Activated gamma-delta T cell treated with anti-CD3 and anti-CD28 coated beads, Interleukin-2, amount 50 U/mL, for 16 hours (primary cell): ENCODE data around the gene CCT3.
A peak's percentile ranks its signal among the peaks of the same experiment; 100 is the strongest.
"Not testable (repeated sequence)": the region's sequence is repeated elsewhere in the genome, so short reads cannot be mapped to it uniquely, and the experiment has no call there.

Experiments used
- DNase-seq: peaks from one replicate; pipeline ENCODE4 v3.0.0-alpha.2; 2020; ENCODE audit warnings: low read depth

The CCT3 gene

DNA sequence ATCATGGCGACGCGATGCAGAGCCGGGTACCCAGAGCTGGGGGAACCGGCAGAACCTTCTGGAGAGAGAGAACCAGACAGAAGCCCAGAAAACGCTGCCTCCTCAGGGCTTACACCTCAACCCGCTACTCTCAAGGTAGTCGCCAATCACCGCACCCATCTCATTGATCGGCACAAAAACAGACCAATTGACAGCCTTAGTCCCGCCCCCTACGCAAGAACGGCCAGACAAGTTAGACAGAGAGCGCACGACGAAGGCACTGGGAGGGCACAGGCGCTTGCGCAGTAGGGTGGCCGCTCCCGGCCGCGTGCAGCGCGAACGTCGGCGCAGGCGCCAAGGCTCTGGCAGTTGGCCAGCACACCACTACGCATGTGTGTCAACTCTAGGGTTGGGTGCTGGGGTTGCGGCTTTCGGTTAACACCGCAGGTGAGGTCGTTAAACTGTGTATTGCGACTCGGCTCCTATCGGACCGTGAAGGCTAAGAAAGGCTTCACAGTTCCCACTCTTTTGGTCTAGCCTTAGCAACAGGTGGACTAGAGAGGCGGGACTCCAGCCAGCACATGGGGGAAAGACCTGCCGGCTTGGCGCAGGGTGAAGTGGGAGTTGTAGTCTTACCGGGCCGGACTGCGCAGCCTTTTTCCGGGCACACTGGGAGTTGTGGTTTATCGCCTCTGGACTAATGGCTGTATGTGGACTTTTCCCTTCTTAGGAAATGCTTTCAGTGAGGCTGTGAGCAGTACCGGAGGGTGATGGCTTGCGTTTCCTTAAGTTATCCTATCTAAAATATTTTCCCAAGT is at the start of gene CCT3, which contains the start of gene TSACC:
TSS of gene CCT3 (minus strand) at position 113 of the 797 bp plus-strand sequence. CDS start at position 5, 108 bp downstream.
TSS of gene TSACC (plus strand) at position 347 of the 797 bp plus-strand sequence. CDS start 1,232 bp downstream, outside the sequence.
- peak; percentile 98 for DNase-seq

- no peak for DNase-seq
These were observed 49.7 kb upstream of the CCT3 start for GRCh38 chr1:156387870-156388173.

DNA sequence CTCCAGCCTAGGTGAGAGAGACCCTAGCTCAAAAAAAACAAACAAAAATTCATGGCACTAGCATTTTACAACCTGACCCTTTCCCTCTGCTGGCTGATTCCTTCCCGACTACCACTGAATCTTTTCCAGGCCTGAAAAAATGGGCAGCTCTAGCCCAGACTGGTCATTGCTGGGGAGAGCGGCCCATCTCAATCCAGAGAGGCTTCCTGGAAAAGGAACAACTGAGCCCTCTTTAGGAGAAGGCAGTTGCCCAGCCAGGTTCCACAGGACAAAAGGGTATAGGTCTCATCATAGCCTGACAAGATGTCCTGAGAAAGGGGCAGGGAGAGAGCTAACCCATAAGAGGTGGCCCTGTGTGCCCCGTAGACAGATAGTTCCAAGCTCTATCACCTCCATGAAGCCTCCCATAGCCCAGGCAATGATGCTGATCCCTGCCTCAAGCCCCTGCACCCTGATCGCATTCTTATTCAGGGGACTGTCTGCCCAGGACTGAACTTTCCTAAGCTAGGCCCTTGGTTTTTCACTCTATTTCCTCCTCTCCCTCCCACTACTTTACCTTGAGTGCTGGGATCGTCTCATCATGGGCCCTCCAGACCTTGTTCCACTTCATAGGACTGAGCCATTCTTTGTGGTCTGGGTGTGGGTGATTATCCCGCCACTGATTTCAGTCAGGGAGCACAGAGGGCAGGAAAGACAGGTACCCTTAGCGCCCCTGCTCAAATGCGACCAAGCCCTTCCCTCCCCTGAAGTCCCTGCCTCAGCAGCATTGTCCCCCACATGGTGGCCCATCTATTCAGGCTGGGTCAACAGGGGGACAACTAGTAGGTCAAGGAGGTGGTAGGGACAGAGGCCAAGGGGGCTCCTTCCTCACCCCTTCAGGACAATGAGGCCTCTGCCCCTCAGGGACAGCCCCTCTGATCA is 49.1 kb upstream of the CCT3 start:
- DNase-seq: no peak

DNA sequence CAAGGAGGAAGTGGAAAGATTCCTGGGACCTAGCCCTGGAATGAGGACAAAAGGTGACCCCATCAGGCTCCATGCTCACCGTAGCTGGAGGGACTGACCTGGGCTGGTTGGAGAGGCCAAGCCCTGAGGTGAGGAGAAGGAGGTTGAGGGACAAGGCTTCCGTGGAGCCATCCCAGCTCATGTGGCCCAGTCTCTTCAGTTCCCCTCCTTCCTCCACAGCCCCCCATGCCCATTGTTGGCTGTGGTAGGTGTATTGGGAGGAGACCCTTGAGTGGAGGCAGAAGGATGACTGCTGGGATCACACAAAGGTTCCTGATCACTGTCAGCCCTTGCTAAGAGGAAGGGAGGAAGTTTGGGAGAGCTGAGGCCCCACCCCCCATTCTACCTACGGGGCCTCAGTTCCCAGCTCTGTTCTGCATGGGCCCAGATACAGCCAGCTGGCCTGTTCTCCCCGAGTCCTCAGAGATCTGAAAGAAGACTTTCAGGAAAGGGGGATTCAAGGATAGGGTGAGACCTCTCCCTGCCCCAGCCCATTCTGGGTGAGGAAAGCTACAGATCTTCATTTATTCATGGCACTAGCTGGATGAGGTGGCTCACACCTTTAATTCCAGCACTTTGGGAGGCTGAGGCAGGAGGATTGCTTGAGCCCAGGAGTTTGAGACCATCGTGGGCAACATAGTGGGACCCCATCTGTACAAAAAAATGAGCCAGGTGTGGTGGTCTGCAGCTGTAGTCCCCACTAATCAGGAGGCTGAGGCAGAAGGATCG is 48.2 kb upstream of the CCT3 start:
- no peak for DNase-seq

- peak; percentile 59 for DNase-seq
These were observed 47.5 kb upstream of the CCT3 start for GRCh38 chr1:156385534-156386031.

- DNase-seq: no peak
These were observed 46.6 kb upstream of the CCT3 start for GRCh38 chr1:156384658-156385057.

- no peak for DNase-seq
These were observed 45.9 kb upstream of the CCT3 start for GRCh38 chr1:156384007-156384406.

- peak; percentile 39 for DNase-seq
These were observed 44.9 kb upstream of the CCT3 start for GRCh38 chr1:156383023-156383422.

DNA sequence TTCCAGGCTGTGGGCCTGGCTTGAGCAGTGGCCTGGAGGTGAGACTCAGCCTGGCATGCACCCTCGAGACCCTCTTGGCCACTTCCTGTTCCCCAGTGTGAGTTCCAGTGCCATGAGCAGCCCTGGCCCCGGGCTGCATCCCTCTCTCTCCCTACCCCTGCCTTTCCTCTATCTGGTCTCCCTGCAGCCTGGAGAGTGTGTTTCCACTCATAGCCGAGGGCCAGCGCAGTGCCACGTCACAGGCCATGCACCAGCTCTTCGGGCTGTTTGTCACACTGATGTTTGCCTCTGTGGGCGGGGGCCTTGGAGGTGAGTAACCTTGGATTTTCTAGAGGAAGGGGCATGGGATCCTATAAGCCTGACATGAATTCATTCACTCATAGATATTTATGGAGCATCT is 44.5 kb upstream of the CCT3 start:
- no peak for DNase-seq

GRCh38 chr1:156379420-156380165 is 41.5 kb upstream of the CCT3 start:
- no peak for DNase-seq

DNA sequence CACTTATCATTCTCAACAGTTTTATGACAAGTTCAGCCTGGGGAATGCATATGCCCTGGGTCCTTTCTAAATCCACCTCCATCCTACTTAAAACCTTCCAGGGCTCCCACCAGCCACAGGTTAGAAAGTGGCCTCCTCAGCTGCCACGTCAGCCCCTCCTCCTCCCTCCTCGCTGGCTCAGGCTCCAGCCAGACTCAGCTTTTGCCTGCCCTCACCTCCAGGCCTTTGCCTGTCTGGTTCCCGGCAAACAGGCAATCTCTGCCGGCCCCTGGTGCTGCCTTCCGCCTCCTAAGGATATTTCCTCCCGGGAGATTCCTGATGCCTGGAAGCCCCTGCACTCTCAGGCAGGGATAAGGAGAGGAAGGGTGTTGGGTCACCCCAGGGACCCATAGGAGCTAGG is 40.5 kb upstream of the CCT3 start:
- DNase-seq: no peak

GRCh38 chr1:156376958-156377919 is 39.1 kb upstream of the CCT3 start:
- no peak for DNase-seq

GRCh38 chr1:156376146-156376545 is 38.1 kb upstream of the CCT3 start:
- DNase-seq: no peak

GRCh38 chr1:156373546-156373945 is 35.5 kb upstream of the CCT3 start:
- no peak for DNase-seq

GRCh38 chr1:156372876-156373275 is 34.8 kb upstream of the CCT3 start:
- no peak for DNase-seq

GRCh38 chr1:156372265-156372586 is 34.1 kb upstream of the CCT3 start:
- DNase-seq: no peak

GRCh38 chr1:156371553-156372264 is 33.6 kb upstream of the CCT3 start:
- DNase-seq: no peak

- not testable (repeated sequence) for DNase-seq
These were observed 31.7 kb upstream of the CCT3 start for GRCh38 chr1:156369685-156370286.
